Activated CD4-positive, alpha-beta T cell treated with anti-CD3 and anti-CD28 coated beads, Interleukin-2, amount 10 ng/mL, durations not matched to agents 7 days and 5 days (primary cell): ENCODE measurements around the gene HBA2. TPM values are rescaled to one million over a fixed set of nuclear protein-coding genes. Genes with fewer than 3 reads are reported as not detected.
"Not testable (repeated sequence)": the region's sequence is repeated elsewhere in the genome, so short reads cannot be mapped to it uniquely, and the experiment has no call there.

Experiments used
- CTCF ChIA-PET: fragments of 350-600 bp; sonication (Branson Sonifier 250); formaldehyde crosslinking; loops from one replicate; lab custom pipeline; 2021; ENCODE audit warnings: antibody characterized with exemption; lab: Charles Lee
- POLR2A ChIA-PET: fragments of 350-600 bp; sonication (Branson Sonifier 250); formaldehyde crosslinking; loops from one replicate; lab custom pipeline; 2021; ENCODE audit warnings: antibody characterized with exemption; lab: Charles Lee
- DNase-seq: peaks from one replicate; pipeline ENCODE4 v3.0.0-alpha.2; 2020
- H3K27ac Mint-ChIP-seq: one replicate; pipeline ENCODE4 v1.8.0; 2021; ENCODE audit warnings: mild to moderate bottlenecking, moderate library complexity, mixed read lengths
- H3K27me3 Mint-ChIP-seq: one replicate; pipeline ENCODE4 v1.8.0; 2021; ENCODE audit warnings: mixed read lengths
- H3K36me3 Mint-ChIP-seq: one replicate; pipeline ENCODE4 v1.8.0; 2021; ENCODE audit warnings: low read depth, mixed read lengths
- H3K4me1 Mint-ChIP-seq: one replicate; pipeline ENCODE4 v1.8.0; 2021; ENCODE audit warnings: mixed read lengths
- H3K4me3 Mint-ChIP-seq: one replicate; pipeline ENCODE4 v1.8.0; 2021; ENCODE audit warnings: mild to moderate bottlenecking, moderate library complexity, mixed read lengths
- H3K9me3 Mint-ChIP-seq: one replicate; pipeline ENCODE4 v1.8.0; 2021; ENCODE audit warnings: mixed read lengths
- total RNA-seq, 2 experiments: library from RNA; stranded (reverse); gene quantifications; one replicate each; pipeline ENCODE4 v1.2.3, GENCODE V29; 2021

HBA2 gene
- total RNA-seq, 2 experiments from 2014 or later: 0.40 TPM; not detected in 1

DNA sequence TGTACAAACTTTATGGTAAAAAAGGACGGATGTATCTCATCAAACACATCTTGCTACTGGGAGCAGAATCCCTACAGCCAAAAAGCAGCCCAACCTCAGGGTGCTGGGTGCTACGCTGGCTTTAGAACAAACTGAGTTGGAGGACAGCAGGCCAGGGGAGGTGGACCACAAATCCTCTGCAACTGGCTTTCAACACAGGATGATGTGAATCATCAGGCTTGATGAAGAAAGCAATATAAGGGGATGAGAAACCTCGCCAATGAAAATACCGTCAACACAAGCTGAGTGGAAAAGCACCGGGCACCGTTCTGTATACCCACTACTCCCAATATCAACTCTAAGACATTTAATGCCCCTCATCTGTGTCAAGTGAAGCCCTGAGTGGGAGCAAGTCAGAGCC, 21.8 kb downstream of the HBA2 start:
- peaks cover 35% of the 10 kb centered on the region for H3K36me3 Mint-ChIP-seq
- ChIA-PET POLR2A (no interaction called here), CTCF (interaction anchor here (0.8 to 1.5 kb wide), 2 partner anchors 84 to 87 kb away, joined by 3 to 4 read pairs; no protein-coding TSS in a partner anchor)
- no peak for DNase-seq
- H3K4me1 Mint-ChIP-seq: no peaks in the 10 kb centered on the region
- no peak overlapping the region for H3K27ac Mint-ChIP-seq
- H3K4me3 Mint-ChIP-seq: no peak overlapping the region
- no peaks in the 10 kb centered on the region for H3K27me3 Mint-ChIP-seq
- H3K9me3 Mint-ChIP-seq: no peaks in the 10 kb centered on the region

DNA sequence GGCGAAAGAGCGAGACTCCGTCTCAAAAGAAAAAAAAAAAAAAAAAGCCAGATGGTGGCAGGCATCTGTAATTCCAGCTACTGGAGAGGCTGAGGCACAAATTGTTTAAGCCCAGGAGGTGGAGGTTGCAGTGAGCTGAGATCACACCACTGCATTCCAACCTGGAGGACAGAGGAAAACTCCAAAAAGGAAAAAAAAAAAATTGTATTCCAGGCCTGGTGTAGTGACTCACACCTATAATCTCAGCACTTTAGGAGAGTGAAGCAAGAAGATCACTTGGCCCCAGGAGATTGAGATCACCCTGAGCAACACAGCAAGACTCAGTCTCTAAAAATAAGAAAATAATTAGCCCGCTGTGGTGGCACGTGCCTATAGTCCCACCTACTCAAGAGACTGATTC, 27.7 kb downstream of the HBA2 start:
- Mint-ChIP-seq H3K4me1 (no peaks in the 10 kb centered on the region), H3K4me3 (no peak overlapping the region), H3K27ac (no peak overlapping the region), H3K27me3 (no peaks in the 10 kb centered on the region), H3K9me3 (no peaks in the 10 kb centered on the region), H3K36me3 (peaks cover 31% of the 10 kb centered on the region)
- no peak for DNase-seq
- POLR2A ChIA-PET: no interaction called here
- CTCF ChIA-PET: interaction anchor here (0.6 kb wide), 3 partner anchors 33 to 176 kb away, joined by 3 to 5 read pairs (median 3); no protein-coding TSS in a partner anchor

DNA sequence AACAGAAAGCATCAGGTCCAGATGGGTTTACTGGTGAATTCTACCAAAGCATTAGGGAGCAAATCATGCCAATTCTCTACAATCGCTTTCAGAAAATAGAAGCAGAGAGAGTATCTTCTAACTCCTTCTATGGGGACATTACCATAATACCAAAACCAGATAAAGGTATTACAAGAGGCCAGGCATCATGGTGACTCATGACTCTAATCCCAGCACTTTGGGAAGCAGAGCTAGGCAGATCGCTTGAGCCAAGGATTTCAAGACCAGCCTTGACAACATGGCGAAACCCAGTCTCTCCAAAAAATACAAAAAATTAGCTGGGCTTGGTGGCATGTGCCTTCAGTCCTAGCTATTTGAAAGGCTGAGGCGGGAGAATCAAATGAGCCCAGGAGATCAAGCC, 30.6 kb downstream of the HBA2 start:
- H3K27ac Mint-ChIP-seq: no peak overlapping the region
- no peaks in the 10 kb centered on the region for H3K9me3 Mint-ChIP-seq
- ChIA-PET POLR2A (no interaction called here), CTCF (no interaction called here)
- no peak for DNase-seq
- peaks cover 38% of the 10 kb centered on the region for H3K36me3 Mint-ChIP-seq
- peaks cover 8% of the 10 kb centered on the region for H3K4me1 Mint-ChIP-seq
- no peaks in the 10 kb centered on the region for H3K27me3 Mint-ChIP-seq
- H3K4me3 Mint-ChIP-seq: no peak overlapping the region

DNA sequence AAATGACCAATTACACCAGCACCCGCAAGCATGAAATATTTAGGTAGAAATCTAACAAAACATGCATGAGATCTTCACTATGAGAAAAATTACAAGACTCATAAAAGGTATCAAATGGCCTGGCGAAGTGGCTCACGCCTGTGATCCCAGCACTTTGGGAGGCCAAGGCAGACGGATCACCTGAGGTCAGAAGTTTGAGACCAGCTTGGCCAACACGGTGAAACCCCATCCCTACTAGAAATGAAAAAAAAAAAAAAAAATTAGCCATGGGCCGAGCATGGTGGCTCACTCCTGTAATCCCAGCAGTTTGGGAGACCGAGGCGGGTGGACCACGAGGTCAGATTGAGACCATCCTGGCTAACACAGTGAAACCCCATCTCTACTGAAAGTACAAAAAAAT, 31.4 kb downstream of the HBA2 start:
- DNase-seq, H3K4me1 Mint-ChIP-seq, H3K27ac Mint-ChIP-seq, POLR2A ChIA-PET, H3K27me3 Mint-ChIP-seq, H3K4me3 Mint-ChIP-seq, H3K9me3 Mint-ChIP-seq: not testable (repeated sequence)
- CTCF ChIA-PET: interaction anchor here (1.5 kb wide), 1 partner anchor 8 kb away, joined by 3 read pairs; no protein-coding TSS in a partner anchor
- H3K36me3 Mint-ChIP-seq: peaks cover 38% of the 10 kb centered on the region

DNA sequence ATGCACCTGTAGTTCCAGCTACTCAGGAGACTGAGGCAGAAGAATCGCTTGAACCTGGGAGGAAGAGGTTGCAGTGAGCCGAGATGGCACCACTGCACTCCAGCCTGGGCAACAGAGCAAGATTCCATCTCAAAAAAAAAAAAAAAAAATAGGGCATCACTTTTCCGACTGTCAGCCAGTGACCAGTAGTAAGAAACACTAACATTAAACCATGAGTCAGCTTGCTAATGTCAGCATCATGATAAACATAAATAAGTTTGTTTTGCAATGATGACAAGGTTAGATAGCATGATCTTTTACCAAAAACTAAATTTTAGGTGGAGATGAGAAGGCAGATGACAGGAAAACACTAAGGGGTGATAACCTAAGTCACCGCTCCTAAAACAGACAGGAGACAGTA, 36.7 kb downstream of the HBA2 start:
- H3K27me3 Mint-ChIP-seq, H3K4me3 Mint-ChIP-seq, H3K4me1 Mint-ChIP-seq, DNase-seq, H3K9me3 Mint-ChIP-seq, H3K27ac Mint-ChIP-seq: not testable (repeated sequence)
- ChIA-PET CTCF (interaction anchor here (1.0 to 1.8 kb wide), 2 partner anchors 26 to 113 kb away, joined by 4 to 6 read pairs; partner anchors contain the start of gene FAM234A), POLR2A (interaction anchor here (0.5 kb wide), 1 partner anchor 51 kb away, joined by 9 read pairs; no protein-coding TSS in a partner anchor)
- H3K36me3 Mint-ChIP-seq: peaks cover 28% of the 10 kb centered on the region

DNA sequence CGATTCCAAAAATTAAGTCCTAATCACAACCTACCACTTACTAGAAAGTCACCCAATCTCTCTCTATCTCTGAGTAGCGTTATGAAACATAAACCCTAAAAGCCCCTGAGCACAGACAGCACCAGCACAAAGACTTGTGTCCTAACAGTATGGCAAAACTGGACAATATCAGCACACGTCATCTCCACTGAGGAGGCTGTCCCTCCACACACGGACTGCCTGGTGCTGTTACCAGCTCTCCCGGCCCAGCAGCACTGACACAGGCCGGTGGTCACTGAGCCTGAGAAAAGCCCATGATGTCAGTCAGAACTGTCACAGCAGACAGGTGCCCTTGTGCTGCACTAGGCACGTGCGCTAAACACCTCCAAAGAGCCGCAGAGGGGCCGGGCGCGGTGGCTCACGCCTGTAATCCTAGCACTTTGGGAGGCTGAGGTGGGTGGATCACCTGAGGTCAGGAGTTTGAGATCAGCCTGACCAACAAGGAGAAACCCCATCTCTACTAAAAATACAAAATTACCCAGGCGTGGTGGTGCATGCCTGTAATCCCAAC, 39.0 kb downstream of the HBA2 start:
- H3K27me3 Mint-ChIP-seq, CTCF ChIA-PET, H3K4me1 Mint-ChIP-seq, H3K4me3 Mint-ChIP-seq, DNase-seq, H3K27ac Mint-ChIP-seq, POLR2A ChIA-PET, H3K9me3 Mint-ChIP-seq: not testable (repeated sequence)
- peaks cover 24% of the 10 kb centered on the region for H3K36me3 Mint-ChIP-seq

DNA sequence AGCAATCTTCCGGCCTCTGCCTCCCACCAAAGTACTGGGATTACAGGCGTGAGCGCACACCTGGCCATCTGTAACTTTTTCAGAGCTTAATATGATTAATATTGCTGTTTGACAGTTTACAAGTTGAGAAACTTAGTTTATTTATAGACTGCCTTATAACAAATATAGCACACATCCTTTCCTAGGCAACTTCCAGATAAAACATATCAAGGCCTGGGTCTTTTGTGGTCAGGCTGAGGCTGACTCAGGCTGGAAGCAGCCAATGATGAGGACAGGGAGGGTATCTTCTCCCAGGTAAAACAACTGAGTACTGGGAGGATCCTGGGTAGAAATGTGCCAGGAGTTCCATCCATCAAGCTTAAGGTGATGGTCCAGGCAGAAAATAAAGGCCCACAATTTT, 40.3 kb downstream of the HBA2 start:
- Mint-ChIP-seq H3K4me1 (no peaks in the 10 kb centered on the region), H3K9me3 (no peaks in the 10 kb centered on the region), H3K4me3 (no peak overlapping the region), H3K27me3 (no peaks in the 10 kb centered on the region), H3K27ac (no peak overlapping the region), H3K36me3 (peaks cover 24% of the 10 kb centered on the region)
- ChIA-PET CTCF (interaction anchor here (0.9 to 1.3 kb wide), 2 partner anchors 15 to 24 kb away, joined by 3 read pairs; no protein-coding TSS in a partner anchor), POLR2A (no interaction called here)
- no peak for DNase-seq

DNA sequence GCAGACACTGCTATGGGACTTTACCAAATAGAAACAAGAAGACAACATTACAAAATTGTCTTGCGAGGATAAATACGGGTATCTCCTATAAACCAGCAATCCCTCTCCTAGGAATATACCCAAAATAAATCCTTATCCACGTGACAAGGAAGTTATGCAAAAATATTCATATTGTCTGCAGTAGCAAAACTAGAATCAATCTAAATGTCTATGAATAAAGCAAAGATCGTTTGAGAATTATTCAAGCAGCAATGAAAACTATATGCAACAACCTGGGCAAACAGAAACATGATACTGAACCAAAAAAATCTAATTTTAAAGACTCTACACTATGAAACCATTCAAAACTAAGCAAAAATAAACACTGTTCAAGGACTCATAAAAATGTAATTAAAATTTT, 47.3 kb downstream of the HBA2 start:
- CTCF ChIA-PET: no interaction called here

More for the DNA sequence above, 47.3 kb downstream of the HBA2 start:
- H3K4me1 Mint-ChIP-seq: no peaks in the 10 kb centered on the region
- H3K27me3 Mint-ChIP-seq: no peaks in the 10 kb centered on the region
- no peaks in the 10 kb centered on the region for H3K9me3 Mint-ChIP-seq
- H3K4me3 Mint-ChIP-seq: no peak overlapping the region
- POLR2A ChIA-PET: no interaction called here
- no peak for DNase-seq
- H3K27ac Mint-ChIP-seq: no peak overlapping the region
- H3K36me3 Mint-ChIP-seq: peaks cover 32% of the 10 kb centered on the region

Other genes starting within 250 kb of the HBA2 start
- gene POLR3K, start 119.3 kb upstream of the HBA2 start, total RNA-seq: 10 to 100 TPM; 31.5 to 35.8 TPM
- gene SNRNP25, start 119.0 kb upstream of the HBA2 start, total RNA-seq: 10 to 100 TPM; 41.1 to 45.6 TPM
- gene RHBDF1, start 100.2 kb upstream of the HBA2 start, total RNA-seq: under 1 TPM in 1 of 2 experiments, not detected in 1; 0.10 TPM
- gene MPG, start 94.7 kb upstream of the HBA2 start, total RNA-seq: 10 to 100 TPM; 47.2 to 52.6 TPM
- gene NPRL3, start 34.2 kb upstream of the HBA2 start, total RNA-seq: 10 to 100 TPM; 37.7 to 38.9 TPM
- not detected for gene HBZ, start 20.2 kb upstream of the HBA2 start, total RNA-seq
- not detected for gene HBM, start 6.9 kb upstream of the HBA2 start, total RNA-seq
- gene HBA1, start 3.8 kb downstream of the HBA2 start, total RNA-seq: not detected
- not detected for gene HBQ1, start 7.6 kb downstream of the HBA2 start, total RNA-seq
- gene LUC7L, start 56.6 kb downstream of the HBA2 start, total RNA-seq: 10 to 100 TPM; 52.6 to 53.7 TPM
- gene FAM234A, start 61.9 kb downstream of the HBA2 start, total RNA-seq: 10 to 100 TPM; 16.0 to 19.6 TPM
- not detected for gene RGS11, start 103.1 kb downstream of the HBA2 start, total RNA-seq
- gene ARHGDIG, start 107.7 kb downstream of the HBA2 start, total RNA-seq: not detected
- not detected for gene PDIA2, start 110.3 kb downstream of the HBA2 start, total RNA-seq
- 10 to 100 TPM; 25.5 to 30.6 TPM for gene AXIN1, start 179.8 kb downstream of the HBA2 start, total RNA-seq
- gene MRPL28, start 197.7 kb downstream of the HBA2 start, total RNA-seq: 10 to 100 TPM; 78.4 to 80.0 TPM
- 10 to 100 TPM; 85.2 to 99.2 TPM for gene PGAP6, start 209.1 kb downstream of the HBA2 start, total RNA-seq
- gene NME4, start 224.3 kb downstream of the HBA2 start, total RNA-seq: 10 to 100 TPM; 27.0 to 30.9 TPM
- gene DECR2, start 229.0 kb downstream of the HBA2 start, total RNA-seq: 1 to 10 TPM; 5.3 to 6.9 TPM